ENCODE data around the gene FAF2. TPM values are rescaled to one million over a fixed set of nuclear protein-coding genes. Genes with fewer than 3 reads are reported as not detected.

Gene FAF2
- total and polyA plus RNA-seq, 10 donors, result 7.6 to 41.3 (median 31.8) TPM

DNA sequence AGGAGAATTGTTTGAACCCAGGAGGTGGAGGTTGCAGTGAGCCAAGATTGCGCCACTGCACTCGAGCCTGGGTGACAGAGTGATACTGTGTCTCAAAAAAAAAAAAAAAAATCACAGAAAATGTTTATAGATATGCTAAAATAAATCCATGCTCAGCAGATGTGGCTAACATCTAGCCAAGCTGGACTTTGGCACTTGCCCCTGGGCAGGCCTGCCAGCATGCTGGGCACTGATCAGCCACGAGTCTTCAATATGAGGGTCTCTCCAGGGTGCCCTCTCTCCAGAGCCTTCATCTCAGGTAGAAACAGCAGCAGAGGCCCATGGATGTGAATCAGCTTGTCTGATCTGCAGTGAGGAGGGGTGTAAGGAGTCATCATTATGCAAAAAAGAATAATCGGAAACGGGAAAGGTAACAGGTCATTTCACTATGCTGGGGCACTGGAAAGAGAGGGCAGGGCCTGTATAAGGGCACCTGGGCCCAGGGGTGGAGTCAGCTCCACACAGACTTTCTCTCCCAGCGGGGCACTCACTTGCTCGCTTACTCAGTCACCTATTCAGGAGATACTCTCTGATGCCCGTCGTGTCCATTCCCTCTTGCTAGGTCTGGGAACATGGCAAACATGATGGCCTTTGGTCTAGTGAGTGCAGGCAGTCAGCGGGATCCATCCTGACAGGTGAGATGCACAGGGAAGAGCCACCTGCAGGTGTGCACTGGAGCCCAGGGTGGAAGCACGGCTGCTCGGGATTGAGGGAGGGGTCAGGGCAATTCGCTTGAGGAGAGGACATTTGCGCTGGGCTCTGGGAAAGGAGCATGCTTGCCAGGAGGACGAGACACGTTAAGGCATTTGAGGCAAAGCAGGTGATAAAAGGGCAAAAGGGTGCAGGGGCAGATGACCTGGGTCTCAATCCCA is 71.9 kb downstream of the FAF2 start:
- H3K27ac ChIP-seq, result no peak overlapping the region
- no peaks in the 10 kb centered on the region for H3K27me3 ChIP-seq (replicated peaks in 1 of 7)
- TF ChIP-seq, protein P1, sequence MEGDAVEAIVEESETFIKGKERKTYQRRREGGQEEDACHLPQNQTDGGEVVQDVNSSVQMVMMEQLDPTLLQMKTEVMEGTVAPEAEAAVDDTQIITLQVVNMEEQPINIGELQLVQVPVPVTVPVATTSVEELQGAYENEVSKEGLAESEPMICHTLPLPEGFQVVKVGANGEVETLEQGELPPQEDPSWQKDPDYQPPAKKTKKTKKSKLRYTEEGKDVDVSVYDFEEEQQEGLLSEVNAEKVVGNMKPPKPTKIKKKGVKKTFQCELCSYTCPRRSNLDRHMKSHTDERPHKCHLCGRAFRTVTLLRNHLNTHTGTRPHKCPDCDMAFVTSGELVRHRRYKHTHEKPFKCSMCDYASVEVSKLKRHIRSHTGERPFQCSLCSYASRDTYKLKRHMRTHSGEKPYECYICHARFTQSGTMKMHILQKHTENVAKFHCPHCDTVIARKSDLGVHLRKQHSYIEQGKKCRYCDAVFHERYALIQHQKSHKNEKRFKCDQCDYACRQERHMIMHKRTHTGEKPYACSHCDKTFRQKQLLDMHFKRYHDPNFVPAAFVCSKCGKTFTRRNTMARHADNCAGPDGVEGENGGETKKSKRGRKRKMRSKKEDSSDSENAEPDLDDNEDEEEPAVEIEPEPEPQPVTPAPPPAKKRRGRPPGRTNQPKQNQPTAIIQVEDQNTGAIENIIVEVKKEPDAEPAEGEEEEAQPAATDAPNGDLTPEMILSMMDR (IDR thresholded peaks at IDR 0.05 in 8 of 11, conservative IDR thresholded peaks at IDR 0.05 in 3 of 11), result no peak
- no peak for TF ChIP-seq POLR2AphosphoS5 (IDR thresholded peaks at IDR 0.05)
- no peak for TF ChIP-seq POLR2A (IDR thresholded peaks at IDR 0.05)
- no peak for DNase-seq
- H3K4me1 ChIP-seq, result peaks cover 0 to 30% (median 0%) of the 10 kb centered on the region in 6 donors
- intact Hi-C loops (cut with DNase I; ENCODE audit: low total_unique reads), result no loop called here
- no peak overlapping the region for H3K4me3 ChIP-seq
- no peaks in the 10 kb centered on the region for H3K9me3 ChIP-seq
- H3K36me3 ChIP-seq, result peaks cover 0 to under 1% (median 0%) of the 10 kb centered on the region in 6 donors
- 73 to 83% (median 79%) methylated on average over 16 of the region's 16 CpGs for WGBS, 5 donors

DNA sequence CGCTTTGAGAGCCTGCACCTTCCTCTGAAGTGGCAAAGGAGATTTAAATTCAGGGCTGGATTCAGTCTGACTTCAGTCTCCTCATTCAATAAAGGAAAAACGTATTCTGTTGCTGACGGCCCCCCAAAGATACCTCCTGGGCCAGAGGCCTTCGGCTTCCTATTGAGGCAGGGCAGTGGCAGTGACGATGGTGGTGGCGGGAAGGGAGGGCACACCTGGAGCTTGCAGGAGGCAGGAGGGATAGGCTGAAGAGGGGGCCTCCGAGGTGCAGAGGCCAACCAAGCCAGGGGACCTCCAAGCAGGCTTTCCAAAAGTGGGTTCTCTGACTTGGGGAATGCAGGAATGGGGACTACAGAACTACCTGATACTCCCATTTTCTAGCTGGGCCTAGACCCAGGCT is 73.1 kb downstream of the FAF2 start:
- DNase-seq, result no peak
- Histone ChIP-seq H3K36me3 (peaks cover 0 to 13% (median 0%) of the 10 kb centered on the region in 6 donors), H3K4me1 (peaks cover 0 to 22% (median 0%) of the 10 kb centered on the region in 6 donors), H3K4me3 (no peak overlapping the region), H3K9me3 (no peaks in the 10 kb centered on the region), H3K27me3 (replicated peaks in 1 of 7) (no peaks in the 10 kb centered on the region), H3K27ac (no peak overlapping the region)
- WGBS, 5 donors, result 76 to 89% (median 86%) methylated on average over 7 of the region's 7 CpGs
- intact Hi-C loops (cut with DNase I; ENCODE audit: low total_unique reads), result no loop called here
- no peak for TF ChIP-seq POLR2A (IDR thresholded peaks at IDR 0.05)
- TF ChIP-seq, protein P1 (IDR thresholded peaks at IDR 0.05 in 8 of 11, conservative IDR thresholded peaks at IDR 0.05 in 3 of 11), result no peak
- no peak for TF ChIP-seq POLR2AphosphoS5 (IDR thresholded peaks at IDR 0.05)

DNA sequence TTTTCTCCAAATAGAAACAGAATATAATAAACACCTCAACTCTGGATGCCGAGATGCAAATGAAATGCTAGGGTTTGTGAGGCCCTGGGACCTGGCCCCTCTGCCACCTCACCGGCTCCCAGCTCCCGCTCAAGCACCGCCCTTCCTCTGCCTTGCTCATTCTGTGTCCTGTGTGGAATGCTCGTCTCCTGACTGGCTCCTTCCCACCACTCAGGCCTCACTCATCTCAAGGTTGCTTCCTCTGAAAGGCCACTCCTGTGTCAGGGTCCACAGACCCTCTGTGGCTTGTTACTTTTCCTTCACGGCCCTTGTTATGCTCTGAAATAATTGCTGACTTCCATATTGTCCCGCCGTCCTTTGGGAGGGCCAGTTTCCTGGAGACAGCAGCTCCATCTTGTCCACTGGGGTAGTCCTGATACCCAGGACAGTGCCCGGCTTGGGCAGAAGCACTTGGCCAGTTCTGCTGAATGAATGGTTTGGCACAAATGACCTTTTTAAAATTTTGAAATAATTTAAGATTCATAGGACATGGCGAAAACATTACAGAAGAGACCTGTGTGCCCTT is 73.6 kb downstream of the FAF2 start:
- intact Hi-C loops (cut with DNase I; ENCODE audit: low total_unique reads), result no loop called here
- no peak for DNase-seq
- Histone ChIP-seq H3K4me3 (no peak overlapping the region), H3K36me3 (peaks cover 0 to 18% (median 0%) of the 10 kb centered on the region in 6 donors), H3K9me3 (no peaks in the 10 kb centered on the region), H3K4me1 (peaks cover 0 to 20% (median 0%) of the 10 kb centered on the region in 6 donors), H3K27ac (no peak overlapping the region), H3K27me3 (replicated peaks in 1 of 7) (no peaks in the 10 kb centered on the region)
- no peak for TF ChIP-seq POLR2A (IDR thresholded peaks at IDR 0.05)
- TF ChIP-seq, protein P1 (IDR thresholded peaks at IDR 0.05 in 8 of 11, conservative IDR thresholded peaks at IDR 0.05 in 3 of 11), result no peak
- no peak for TF ChIP-seq POLR2AphosphoS5 (IDR thresholded peaks at IDR 0.05)
- 64 to 82% (median 69%) methylated on average over 10 of the region's 10 CpGs for WGBS, 5 donors

DNA sequence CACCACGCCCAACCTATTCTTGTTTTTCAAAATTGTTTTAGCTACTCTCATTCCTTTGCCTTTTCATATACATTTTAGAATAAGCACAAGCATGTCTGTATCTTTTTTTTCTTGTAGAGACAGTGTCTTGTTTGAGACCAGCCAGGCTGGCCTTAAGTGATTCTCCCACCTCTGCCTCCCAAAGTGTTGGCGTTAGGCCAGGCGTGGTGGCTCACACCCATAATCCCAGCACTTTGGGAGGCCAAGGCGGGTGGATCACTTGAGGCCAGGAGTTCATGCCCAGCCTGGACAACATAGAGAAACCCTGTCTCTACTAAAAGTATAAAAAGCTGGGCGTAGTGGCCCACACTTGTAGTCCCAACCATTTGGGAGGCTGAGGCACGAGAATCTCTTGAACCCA is 76.0 kb downstream of the FAF2 start:
- Histone ChIP-seq H3K27ac (no peak overlapping the region), H3K36me3 (peaks cover 0 to 41% (median 22%) of the 10 kb centered on the region in 6 donors), H3K4me3 (no peak overlapping the region), H3K9me3 (no peaks in the 10 kb centered on the region), H3K4me1 (peaks cover under 1 to 31% (median 8%) of the 10 kb centered on the region in 6 donors), H3K27me3 (replicated peaks in 1 of 7) (no peaks in the 10 kb centered on the region)
- TF ChIP-seq POLR2AphosphoS5 (IDR thresholded peaks at IDR 0.05) (no peak), POLR2A (IDR thresholded peaks at IDR 0.05) (no peak)
- TF ChIP-seq, protein P1 (IDR thresholded peaks at IDR 0.05 in 8 of 11, conservative IDR thresholded peaks at IDR 0.05 in 3 of 11), result no peak
- no peak for DNase-seq
- WGBS, 5 donors, result 94 to 99% (median 96%) methylated on average over 5 to 6 of the region's 6 CpGs
- intact Hi-C loops (cut with DNase I; ENCODE audit: low total_unique reads), result no loop called here
